Large intestine (tissue), 3 donors: ENCODE measurements around the gene PLXNA4. TPM values are rescaled to one million over a fixed set of nuclear protein-coding genes. Genes with fewer than 3 reads are reported as not detected.

Experiments
- DNase-seq, 2 donors: peaks; one replicate each; pipeline versions ENCODE4 v3.0.0 to v3.0.0-alpha.2; 2013
- H3K27ac ChIP-seq: one replicate; pipeline ENCODE4 v1.5.1; 2013; ENCODE audit warnings: low read length
- H3K27me3 ChIP-seq: 2 replicates; pipeline ENCODE4 v1.6.1; 2013; ENCODE audit warnings: low read length; ENCODE audit not compliant: control insufficient read depth, insufficient read depth
- H3K36me3 ChIP-seq: 2 replicates; pipeline ENCODE4 v1.6.1; 2013; ENCODE audit warnings: low read length; ENCODE audit not compliant: control insufficient read depth, insufficient read depth
- H3K4me1 ChIP-seq: one replicate; pipeline ENCODE4 v1.6.1; 2013; ENCODE audit warnings: low read length; ENCODE audit not compliant: control insufficient read depth, insufficient read depth
- H3K4me3 ChIP-seq: one replicate; pipeline ENCODE4 v1.5.1; 2013; ENCODE audit warnings: low read length
- H3K9me3 ChIP-seq: one replicate; pipeline ENCODE4 v1.6.1; 2013; ENCODE audit warnings: mild to moderate bottlenecking, low read depth, low read length, moderate library complexity; ENCODE audit not compliant: control insufficient read depth
- WGBS: methylation state at CpG from one replicate; pipeline ENCODE4 v1.1.5; 2013; ENCODE audit warnings: low lambda C conversion rate; ENCODE audit not compliant: insufficient coverage; 5-methylcytosine and 5-hydroxymethylcytosine counted together
- polyA plus RNA-seq: library from polyadenylated mRNA; unstranded; fragments of 120-200 nt; gene quantifications from one replicate; pipeline ENCODE4 v1.2.1, GENCODE V29; 2013

PLXNA4 gene
- polyA plus RNA-seq, 1 donor, result 3.2 TPM

GRCh38 chr7:132261327-132262159 lies 314.7 kb downstream of the PLXNA4 start:
- no peak overlapping the region for H3K4me3 ChIP-seq
- no peak overlapping the region for H3K27ac ChIP-seq
- no peaks in the 10 kb centered on the region for H3K36me3 ChIP-seq
- DNase-seq, result no peak
- no peaks in the 10 kb centered on the region for H3K4me1 ChIP-seq
- no CpG with 5 or more reads among the region's 10 CpGs for WGBS
- no peaks in the 10 kb centered on the region for H3K9me3 ChIP-seq
- peaks cover 3% of the 10 kb centered on the region for H3K27me3 ChIP-seq

- Histone ChIP-seq H3K27ac (no peak overlapping the region), H3K36me3 (no peaks in the 10 kb centered on the region), H3K27me3 (no peaks in the 10 kb centered on the region), H3K4me3 (no peak overlapping the region), H3K4me1 (no peaks in the 10 kb centered on the region), H3K9me3 (no peaks in the 10 kb centered on the region)
- no peak for DNase-seq
- WGBS, result 100% methylated on average over 4 of the region's 7 CpGs
Observed at GRCh38 chr7:132258231-132258630, 318.0 kb downstream of the PLXNA4 start.

DNA sequence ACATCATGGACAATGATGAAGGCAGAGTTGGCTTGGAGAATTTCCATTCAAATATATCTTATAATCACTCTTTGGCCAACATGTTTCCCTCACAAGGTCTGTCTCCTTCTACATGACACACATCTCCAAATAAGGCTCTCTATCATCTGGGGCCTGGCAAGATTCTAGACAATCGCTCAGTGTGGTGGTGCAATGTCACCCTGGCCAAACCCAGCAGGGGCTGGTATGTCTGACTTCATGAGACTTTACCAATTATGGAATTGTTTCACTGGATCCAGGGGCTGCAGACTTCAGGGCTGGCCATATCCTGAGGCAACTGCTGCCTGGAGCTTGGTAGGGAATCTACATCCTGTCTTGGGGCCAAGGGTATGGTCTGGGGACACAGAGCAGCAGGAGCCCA lies 319.0 kb downstream of the PLXNA4 start:
- WGBS, result no CpG with 5 or more reads among the region's 1 CpG
- Histone ChIP-seq H3K9me3 (no peaks in the 10 kb centered on the region), H3K36me3 (no peaks in the 10 kb centered on the region), H3K27me3 (no peaks in the 10 kb centered on the region), H3K27ac (no peak overlapping the region), H3K4me3 (no peak overlapping the region), H3K4me1 (no peaks in the 10 kb centered on the region)
- DNase-seq, result no peak

- no peaks in the 10 kb centered on the region for H3K36me3 ChIP-seq
- no peak overlapping the region for H3K27ac ChIP-seq
- H3K4me3 ChIP-seq, result no peak overlapping the region
- H3K9me3 ChIP-seq, result no peaks in the 10 kb centered on the region
- H3K4me1 ChIP-seq, result no peaks in the 10 kb centered on the region
- whole genome bisulfite sequencing, result no CpG with 5 or more reads among the region's 6 CpGs
- no peaks in the 10 kb centered on the region for H3K27me3 ChIP-seq
- no peak for DNase-seq
Observed at GRCh38 chr7:132256721-132257212, 319.5 kb downstream of the PLXNA4 start.

DNA sequence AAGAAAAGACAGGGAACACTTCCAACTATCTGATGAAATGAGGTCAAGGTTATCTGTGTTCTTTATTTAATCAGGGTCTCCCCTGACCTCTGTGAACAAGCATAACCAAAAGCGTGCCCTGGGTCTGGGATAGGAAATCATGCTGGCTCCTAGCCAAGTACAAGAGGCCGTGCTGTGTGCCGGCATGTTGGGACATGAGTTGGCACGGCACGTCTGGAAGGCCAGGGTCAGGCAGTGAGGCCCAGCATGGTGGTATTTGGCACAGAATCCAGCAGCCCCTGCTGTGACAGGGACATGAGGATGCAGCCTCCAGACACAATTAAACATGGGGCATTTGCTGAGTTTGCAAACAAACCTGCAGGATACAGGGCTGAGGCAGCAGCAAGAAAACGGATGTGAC lies 320.4 kb downstream of the PLXNA4 start:
- WGBS, result no CpG with 5 or more reads among the region's 6 CpGs
- peaks cover 3% of the 10 kb centered on the region for H3K4me1 ChIP-seq
- DNase-seq, result peak in 1 of 2 donors; percentile 15

DNA sequence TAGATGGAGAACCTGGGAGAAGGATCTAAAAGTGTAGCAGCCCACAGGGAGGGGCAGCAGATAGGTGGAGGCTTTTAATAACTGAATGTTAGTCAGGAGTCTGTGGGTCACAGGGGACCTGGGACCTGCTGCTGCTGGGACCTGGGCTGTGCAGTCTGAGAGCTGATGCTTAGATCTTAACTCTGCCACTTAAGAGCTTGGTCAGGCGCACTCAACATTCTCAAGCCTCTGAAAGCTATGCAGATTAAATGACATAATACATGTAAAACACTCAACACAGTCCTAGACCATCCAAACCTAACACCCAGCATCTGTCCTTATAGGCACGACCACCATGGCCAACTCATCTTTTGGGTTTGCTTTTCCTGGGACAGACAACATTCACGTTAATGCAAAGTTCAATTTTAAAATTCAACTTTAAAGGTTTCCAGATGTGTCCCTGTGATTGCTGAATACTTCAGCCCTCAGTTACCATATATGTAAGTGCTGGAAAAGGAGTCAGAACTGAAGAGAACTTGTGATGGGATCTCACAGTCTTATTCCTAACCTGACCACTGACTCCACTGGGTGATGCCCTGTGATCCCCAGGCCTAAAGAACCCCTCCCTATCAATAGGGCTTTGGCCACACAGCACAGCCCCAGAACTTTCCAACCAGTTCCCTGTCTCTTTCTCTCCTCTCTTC lies 321.0 kb downstream of the PLXNA4 start:
- H3K27ac ChIP-seq, result no peak overlapping the region
- WGBS, result 80% methylated on average over 2 of the region's 3 CpGs
- H3K27me3 ChIP-seq, result no peaks in the 10 kb centered on the region
- no peaks in the 10 kb centered on the region for H3K9me3 ChIP-seq
- no peak for DNase-seq
- H3K4me3 ChIP-seq, result no peak overlapping the region
- H3K36me3 ChIP-seq, result no peaks in the 10 kb centered on the region
- H3K4me1 ChIP-seq, result peaks cover 10% of the 10 kb centered on the region

More for the DNA sequence above, 320.4 kb downstream of the PLXNA4 start:
- Histone ChIP-seq H3K9me3 (no peaks in the 10 kb centered on the region), H3K4me3 (no peak overlapping the region), H3K27me3 (no peaks in the 10 kb centered on the region), H3K27ac (no peak overlapping the region), H3K36me3 (no peaks in the 10 kb centered on the region)

DNA sequence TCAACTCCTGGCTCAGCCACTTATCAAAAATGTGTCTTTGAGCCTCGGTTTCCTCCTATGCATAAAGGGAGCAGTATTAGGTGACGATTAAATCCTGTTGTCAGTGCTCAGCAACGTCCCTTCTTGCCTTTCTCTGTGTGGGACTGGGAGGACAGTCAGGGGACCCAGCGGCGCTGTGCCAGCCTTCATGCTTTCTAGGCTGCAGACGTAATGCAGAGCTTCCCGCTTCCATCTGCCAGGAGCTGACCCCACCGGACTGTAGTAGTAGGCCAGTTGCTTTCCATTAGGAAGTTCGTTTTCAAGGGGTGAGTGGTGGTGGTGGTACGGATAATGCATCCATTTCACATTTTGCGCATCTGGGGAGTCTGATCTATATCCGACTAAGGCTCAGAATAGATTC lies 321.8 kb downstream of the PLXNA4 start:
- no peak overlapping the region for H3K4me3 ChIP-seq
- H3K9me3 ChIP-seq, result no peaks in the 10 kb centered on the region
- no peaks in the 10 kb centered on the region for H3K27me3 ChIP-seq
- H3K27ac ChIP-seq, result no peak overlapping the region
- H3K4me1 ChIP-seq, result peaks cover 14% of the 10 kb centered on the region
- no CpG with 5 or more reads among the region's 12 CpGs for WGBS
- DNase-seq, result no peak
- H3K36me3 ChIP-seq, result no peaks in the 10 kb centered on the region

GRCh38 chr7:132252793-132253100 lies 323.5 kb downstream of the PLXNA4 start:
- no peaks in the 10 kb centered on the region for H3K36me3 ChIP-seq

GRCh38 chr7:132251327-132251659 lies 325.0 kb downstream of the PLXNA4 start:
- Histone ChIP-seq H3K27ac (no peak overlapping the region), H3K4me1 (peaks cover 14% of the 10 kb centered on the region), H3K4me3 (no peak overlapping the region), H3K36me3 (no peaks in the 10 kb centered on the region), H3K27me3 (no peaks in the 10 kb centered on the region), H3K9me3 (no peaks in the 10 kb centered on the region)
- peak; percentile 29 to 65 for DNase-seq
- WGBS, result no CpG with 5 or more reads among the region's 5 CpGs

More at GRCh38 chr7:132252793-132253100, 323.5 kb downstream of the PLXNA4 start:
- 80% methylated on average over 1 of the region's 2 CpGs for WGBS
- Histone ChIP-seq H3K4me3 (no peak overlapping the region), H3K27me3 (no peaks in the 10 kb centered on the region), H3K4me1 (peaks cover 14% of the 10 kb centered on the region), H3K9me3 (no peaks in the 10 kb centered on the region), H3K27ac (no peak overlapping the region)
- DNase-seq, result no peak

DNA sequence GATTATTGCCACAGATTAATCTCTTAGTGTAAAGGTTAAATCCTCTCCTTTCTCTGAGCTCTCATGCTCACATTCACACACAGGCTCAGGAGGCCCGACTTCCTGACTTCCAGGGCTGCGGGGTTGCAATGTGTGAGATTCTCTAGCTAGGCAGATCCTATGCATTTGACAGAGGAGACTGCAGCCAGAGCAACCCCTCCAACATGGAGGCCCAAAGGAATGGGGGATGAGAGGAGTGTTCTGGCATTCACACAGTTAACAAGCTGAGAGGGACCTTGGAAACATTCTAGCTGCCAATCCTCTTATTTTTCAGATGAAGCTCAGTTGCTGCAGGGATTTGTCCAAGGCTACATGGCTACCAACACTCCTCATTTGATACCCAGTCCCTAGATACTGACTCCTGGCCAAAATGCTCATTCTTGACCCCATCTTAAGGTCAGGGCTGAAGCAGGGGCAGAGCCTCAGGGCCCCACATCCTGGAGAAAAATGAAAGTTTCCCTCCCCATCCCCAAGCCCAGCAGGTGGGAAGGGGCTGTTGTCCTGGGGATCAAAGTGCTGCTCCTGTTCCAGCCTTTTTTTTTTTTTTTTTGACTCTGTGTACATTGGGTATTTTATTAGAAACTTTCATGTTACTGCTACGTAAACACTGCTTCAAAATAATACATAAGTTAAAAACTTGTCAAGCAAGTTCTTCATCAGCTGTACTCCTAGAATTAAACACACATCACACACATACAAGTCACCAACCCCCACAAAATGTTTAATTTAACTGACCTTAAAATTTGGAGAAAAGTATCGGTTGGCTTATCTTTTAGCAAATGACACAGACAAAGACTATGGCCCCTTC lies 325.6 kb downstream of the PLXNA4 start:
- Histone ChIP-seq H3K4me3 (no peak overlapping the region), H3K27me3 (no peaks in the 10 kb centered on the region), H3K36me3 (no peaks in the 10 kb centered on the region), H3K4me1 (peaks cover 14% of the 10 kb centered on the region), H3K9me3 (no peaks in the 10 kb centered on the region), H3K27ac (no peak overlapping the region)
- WGBS, result no CpG with 5 or more reads among the region's 4 CpGs
- DNase-seq, result peak in 1 of 2 donors; percentile 23
